ENCODE results near the gene RADIL. TPM values are rescaled to one million over a fixed set of nuclear protein-coding genes. Genes with fewer than 3 reads are reported as not detected.
A peak's percentile ranks its signal among the peaks of the same experiment; 100 is the strongest.

Gene RADIL
- polyA plus RNA-seq, 3 donors: not detected

GRCh38 chr7:4831723-4832495 lies 51.6 kb downstream of the RADIL start:
- H2AFZ ChIP-seq (ENCODE audit: insufficient read depth, low read depth, low read length, poor library complexity, severe bottlenecking): no peak overlapping the region
- no peak overlapping the region for H3K27ac Mint-ChIP-seq
- no peaks in the 10 kb centered on the region for H3K27me3 ChIP-seq (ENCODE audit: control insufficient read depth in 2 of 2, insufficient read depth in 2 of 2, low read length in 2 of 2)
- WGBS (ENCODE audit: insufficient coverage): 97% methylated on average over 13 of the region's 17 CpGs
- intact Hi-C loops (cut with micrococcal nuclease): no loop called here
- H3K79me2 ChIP-seq (ENCODE audit: insufficient read depth, low read length): no peaks in the 10 kb centered on the region
- no peak overlapping the region for H3K4me3 Mint-ChIP-seq
- no peaks in the 10 kb centered on the region for H4K20me1 ChIP-seq (ENCODE audit: insufficient read depth, low read length)
- no peak overlapping the region for H3K9ac ChIP-seq (ENCODE audit: insufficient read depth, low read length, poor library complexity, severe bottlenecking)
- DNase-seq: no peak
- H3K27me3 Mint-ChIP-seq (ENCODE audit: low read depth in 3 of 3): peaks cover 4 to 5% (median 4%) of the 10 kb centered on the region in 3 donors
- TF ChIP-seq CTCF (IDR thresholded peaks at IDR 0.05): no peak
- H3K4me1 ChIP-seq (ENCODE audit: control insufficient read depth in 1 of 2, insufficient read depth in 2 of 2, low read length in 2 of 2): no peaks in the 10 kb centered on the region
- no peaks in the 10 kb centered on the region for H3K9me3 ChIP-seq (replicated peaks in 1 of 2; ENCODE audit: control insufficient read depth in 1 of 2, insufficient read depth in 1 of 2, low read length in 2 of 2)
- no peaks in the 10 kb centered on the region for H3K36me3 ChIP-seq (replicated peaks in 1 of 2; ENCODE audit: control insufficient read depth in 1 of 2, insufficient read depth in 2 of 2, low read length in 2 of 2)
- H3K4me3 ChIP-seq (replicated peaks in 1 of 3; ENCODE audit: low read depth in 2 of 3, low read length in 3 of 3): no peak overlapping the region
- H3K4me2 ChIP-seq (replicated peaks; ENCODE audit: extremely low read depth, low read length, poor library complexity, severe bottlenecking): no peak overlapping the region
- no peaks in the 10 kb centered on the region for H3K36me3 Mint-ChIP-seq
- peaks cover 0 to 6% (median 0%) of the 10 kb centered on the region in 7 donors for H3K9me3 Mint-ChIP-seq
- no peak overlapping the region for H3K27ac ChIP-seq (ENCODE audit: low read depth in 1 of 2, low read length in 2 of 2)
- H3K4me1 Mint-ChIP-seq: no peaks in the 10 kb centered on the region

- no peak overlapping the region for H3K4me3 Mint-ChIP-seq
- Histone ChIP-seq H4K20me1 (ENCODE audit: insufficient read depth, low read length) (no peaks in the 10 kb centered on the region), H3K79me2 (ENCODE audit: insufficient read depth, low read length) (no peaks in the 10 kb centered on the region), H3K4me1 (ENCODE audit: control insufficient read depth in 1 of 2, insufficient read depth in 2 of 2, low read length in 2 of 2) (no peaks in the 10 kb centered on the region), H3K27me3 (ENCODE audit: control insufficient read depth in 2 of 2, insufficient read depth in 2 of 2, low read length in 2 of 2) (no peaks in the 10 kb centered on the region), H3K27ac (ENCODE audit: low read depth in 1 of 2, low read length in 2 of 2) (no peak overlapping the region), H2AFZ (ENCODE audit: insufficient read depth, low read depth, low read length, poor library complexity, severe bottlenecking) (no peak overlapping the region), H3K4me3 (replicated peaks in 1 of 3; ENCODE audit: low read depth in 2 of 3, low read length in 3 of 3) (no peak overlapping the region), H3K4me2 (replicated peaks; ENCODE audit: extremely low read depth, low read length, poor library complexity, severe bottlenecking) (no peak overlapping the region), H3K9me3 (replicated peaks in 1 of 2; ENCODE audit: control insufficient read depth in 1 of 2, insufficient read depth in 1 of 2, low read length in 2 of 2) (no peaks in the 10 kb centered on the region), H3K36me3 (replicated peaks in 1 of 2; ENCODE audit: control insufficient read depth in 1 of 2, insufficient read depth in 2 of 2, low read length in 2 of 2) (no peaks in the 10 kb centered on the region), H3K9ac (ENCODE audit: insufficient read depth, low read length, poor library complexity, severe bottlenecking) (no peak overlapping the region)
- 32% methylated on average over 10 of the region's 14 CpGs for WGBS (ENCODE audit: insufficient coverage)
- intact Hi-C loops (cut with micrococcal nuclease): no loop called here
- no peaks in the 10 kb centered on the region for H3K36me3 Mint-ChIP-seq
- H3K27ac Mint-ChIP-seq: no peak overlapping the region
- no peaks in the 10 kb centered on the region for H3K4me1 Mint-ChIP-seq
- H3K9me3 Mint-ChIP-seq: peaks cover 0 to 6% (median 0%) of the 10 kb centered on the region in 7 donors
- peaks cover 4 to 6% (median 5%) of the 10 kb centered on the region in 3 donors for H3K27me3 Mint-ChIP-seq (ENCODE audit: low read depth in 3 of 3)
- peak; percentile 32 for TF ChIP-seq CTCF (IDR thresholded peaks at IDR 0.05)
- DNase-seq: peak; percentile 6 to 21 (median 7)
Measured at GRCh38 chr7:4830176-4830575, 53.3 kb downstream of the RADIL start.
